Limb (tissue), 2 donors: ENCODE data around the gene FAAH.

Experiments used
- DNase-seq, 2 donors: peaks; one replicate each; pipeline ENCODE4 v3.0.0-alpha.2; 2016; ENCODE audit errors: extremely low spot score in 2 of 2

The FAAH gene

DNA sequence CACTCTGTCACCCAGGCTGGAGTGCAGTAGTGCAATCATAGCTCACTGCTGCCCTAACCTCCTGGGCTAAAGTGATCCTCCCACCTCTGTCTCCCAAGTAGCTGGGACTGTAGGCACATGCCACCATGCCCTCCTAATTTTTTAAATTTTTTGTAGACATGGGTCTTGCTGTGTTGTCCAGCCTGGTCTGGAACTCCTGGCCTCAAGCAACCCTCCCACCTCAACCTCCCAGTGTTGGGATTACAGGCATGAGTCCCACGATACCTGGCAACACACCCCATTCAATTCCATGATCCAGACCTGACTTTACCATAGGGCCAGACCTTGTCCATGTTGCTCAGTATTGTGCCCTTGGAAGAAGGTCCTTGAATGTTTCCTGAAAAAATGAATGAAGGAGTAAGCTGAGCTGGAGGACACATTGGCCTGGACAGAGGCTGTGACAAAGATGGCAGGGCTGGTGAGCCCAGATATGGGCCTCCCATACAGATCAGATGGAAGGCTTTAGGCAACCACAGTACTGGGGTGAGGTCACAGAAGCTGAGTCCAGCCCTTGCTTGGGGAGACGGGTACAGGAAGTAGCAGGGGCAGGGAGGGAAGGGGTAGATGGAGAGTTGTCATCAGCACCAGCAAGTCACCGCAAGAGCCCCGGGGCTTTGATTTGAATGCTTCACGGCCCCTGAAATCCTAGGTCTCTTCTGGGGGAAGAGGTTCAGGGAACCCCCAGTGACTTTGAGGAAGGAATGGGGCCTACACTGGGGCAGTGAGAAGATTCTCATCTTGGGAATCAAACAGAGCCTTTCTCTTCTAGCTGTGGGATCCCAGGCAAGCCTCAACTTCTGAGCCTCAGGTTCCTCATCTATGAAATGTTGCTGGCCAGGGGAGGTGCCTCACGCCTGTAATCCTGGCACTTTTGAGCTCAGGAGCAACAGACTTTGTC lies 55.4 kb downstream of the FAAH start:
- no peak for DNase-seq

DNA sequence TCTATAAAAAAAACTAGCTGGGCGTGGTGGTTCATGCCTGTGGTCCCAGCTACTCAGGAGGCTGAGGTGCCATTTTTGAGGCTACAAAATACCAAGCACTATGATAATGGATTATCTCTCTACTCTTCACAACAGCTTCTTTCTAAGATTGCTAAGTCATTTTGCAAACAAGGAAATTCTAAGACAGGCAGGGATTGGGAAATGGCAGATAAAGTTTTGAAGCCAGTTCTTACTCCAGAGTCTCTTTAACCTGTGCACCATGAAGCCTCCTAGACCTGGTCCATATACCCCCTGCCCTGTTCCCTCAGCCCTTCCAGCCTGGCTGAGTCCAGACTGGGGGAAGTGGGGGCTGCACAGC lies 56.0 kb downstream of the FAAH start:
- DNase-seq: no peak

GRCh38 chr1:46451948-46452930 lies 58.1 kb downstream of the FAAH start:
- no peak for DNase-seq

GRCh38 chr1:46452931-46453325 lies 58.8 kb downstream of the FAAH start:
- DNase-seq: no peak

GRCh38 chr1:46453449-46453848 lies 59.3 kb downstream of the FAAH start:
- no peak for DNase-seq

DNA sequence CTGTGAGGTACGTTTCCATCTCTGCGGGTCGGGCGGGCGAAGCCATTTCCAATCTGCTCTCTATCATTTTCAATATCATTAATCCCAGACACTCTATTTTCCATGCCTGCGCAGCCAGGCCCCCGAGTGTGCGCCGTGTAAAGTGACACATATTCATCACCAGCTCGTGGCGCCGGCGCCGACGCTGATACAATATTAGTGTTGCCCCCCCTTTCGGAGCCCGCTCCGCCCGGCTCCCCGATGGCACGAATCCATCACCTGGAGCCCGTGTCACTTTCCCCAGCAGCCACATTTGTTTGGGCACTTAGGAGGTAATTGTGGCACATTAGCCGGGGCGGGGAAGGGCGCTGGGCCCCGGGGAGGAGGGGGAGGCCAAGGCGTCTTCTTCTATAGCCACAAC lies 61.8 kb downstream of the FAAH start:
- DNase-seq: no peak

DNA sequence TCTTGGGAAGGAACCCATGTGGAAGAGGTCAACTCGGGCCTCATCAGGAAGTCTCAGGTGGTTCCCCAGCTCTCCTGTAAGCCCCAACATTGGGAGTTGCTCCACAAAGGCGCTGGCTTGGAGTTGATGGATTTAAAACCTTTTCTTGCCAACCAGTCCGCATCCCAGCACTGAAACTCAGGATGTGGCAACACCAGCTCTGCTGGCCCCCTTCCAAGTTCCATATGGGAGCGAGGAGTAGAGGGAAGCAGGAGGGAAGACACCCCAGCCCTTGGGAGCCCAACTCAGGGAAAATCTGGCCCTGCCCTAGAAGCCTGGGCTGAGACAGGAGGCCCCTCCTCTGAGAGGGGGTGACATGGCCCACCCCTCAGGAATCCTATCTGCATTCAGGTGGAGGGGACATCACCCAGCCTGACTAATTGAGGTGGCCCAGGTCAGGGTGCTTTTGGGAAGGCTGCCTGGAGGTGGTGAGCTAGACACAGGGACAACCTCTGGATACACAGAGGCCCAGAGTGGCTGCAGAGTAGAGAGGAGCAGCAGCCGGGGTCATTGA lies 62.4 kb downstream of the FAAH start:
- DNase-seq: no peak

DNA sequence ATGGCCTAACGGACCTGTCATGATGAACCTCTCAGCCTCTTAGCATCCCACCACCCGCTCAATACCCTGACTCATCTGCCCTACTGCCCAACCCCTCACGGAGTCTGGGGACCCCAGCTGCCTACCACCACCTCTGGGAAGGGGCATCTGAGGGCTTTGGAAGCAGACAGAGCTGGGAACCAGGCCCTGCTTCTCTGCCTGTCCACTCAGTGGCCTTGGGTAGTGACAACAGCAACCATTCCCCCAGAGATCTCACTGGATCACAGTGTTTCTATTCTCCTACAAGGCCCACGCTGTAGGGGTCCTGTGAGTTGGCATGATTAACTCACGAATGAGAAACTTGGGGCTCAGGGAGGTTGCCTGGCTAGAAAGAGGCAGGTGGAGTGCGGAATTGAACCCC lies 63.1 kb downstream of the FAAH start:
- no peak for DNase-seq

GRCh38 chr1:46458190-46458589 lies 64.1 kb downstream of the FAAH start:
- DNase-seq: no peak

GRCh38 chr1:46458846-46459245 lies 64.7 kb downstream of the FAAH start:
- DNase-seq: no peak

- no peak for DNase-seq
Measured at GRCh38 chr1:46459315-46459714, 65.2 kb downstream of the FAAH start.

- no peak for DNase-seq
Measured at GRCh38 chr1:46461017-46461808, 67.1 kb downstream of the FAAH start.

DNA sequence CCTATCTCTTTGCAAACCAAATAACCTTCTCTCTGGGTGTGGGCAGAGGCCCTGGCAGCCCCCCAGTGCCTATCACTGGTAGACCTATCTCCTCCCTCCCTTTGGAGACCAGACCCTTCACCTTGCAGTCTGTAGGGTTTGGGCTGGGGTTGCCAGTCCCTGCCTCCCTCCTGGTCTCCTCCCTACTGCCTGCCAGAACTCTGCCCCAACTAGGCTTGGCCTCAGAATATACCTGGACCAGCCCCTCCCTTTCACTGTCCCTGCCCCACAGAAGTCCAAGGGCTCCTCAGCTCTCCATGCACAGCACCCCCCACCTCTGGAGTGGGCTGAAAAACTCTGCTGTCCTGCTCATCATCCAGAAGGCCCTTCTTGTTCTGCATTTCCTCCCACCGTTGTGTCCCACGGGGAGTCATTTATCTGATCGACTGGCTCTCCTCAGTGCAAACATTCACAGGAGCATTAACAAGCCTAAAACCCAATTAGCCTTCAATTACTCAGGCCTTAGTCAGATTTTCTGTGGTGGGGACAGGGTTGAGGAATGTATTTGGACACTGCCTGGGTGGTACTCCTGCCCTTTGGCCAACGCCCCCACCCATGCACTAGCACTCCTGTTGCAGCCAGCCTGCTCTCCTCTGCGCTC lies 67.8 kb downstream of the FAAH start:
- no peak for DNase-seq
